GM21529 (cell line): ENCODE data around the gene SLC24A3.

Experiments used
- ATAC-seq: cut with Tn5 transposase; IDR thresholded peaks from one replicate; pipeline ENCODE4 v1.9.1; 2021; ENCODE audit not compliant: unreplicated experiment

The SLC24A3 gene

GRCh38 chr20:19492687-19493336 lies 280.4 kb downstream of the SLC24A3 start:
- no peak for ATAC-seq

GRCh38 chr20:19493794-19494495 lies 281.5 kb downstream of the SLC24A3 start:
- ATAC-seq: no peak

GRCh38 chr20:19495905-19496703 lies 283.7 kb downstream of the SLC24A3 start:
- no peak for ATAC-seq

GRCh38 chr20:19497064-19497463 lies 284.6 kb downstream of the SLC24A3 start:
- ATAC-seq: no peak

GRCh38 chr20:19498756-19499155 lies 286.3 kb downstream of the SLC24A3 start:
- ATAC-seq: no peak

GRCh38 chr20:19501476-19502115 lies 289.2 kb downstream of the SLC24A3 start:
- ATAC-seq: no peak

- no peak for ATAC-seq
Measured at GRCh38 chr20:19502169-19502568, 289.7 kb downstream of the SLC24A3 start.

GRCh38 chr20:19504251-19504650 lies 291.8 kb downstream of the SLC24A3 start:
- no peak for ATAC-seq

GRCh38 chr20:19506021-19506420 lies 293.6 kb downstream of the SLC24A3 start:
- ATAC-seq: no peak

GRCh38 chr20:19508449-19508848 lies 296.0 kb downstream of the SLC24A3 start:
- no peak for ATAC-seq

- ATAC-seq: no peak
Measured at GRCh38 chr20:19510611-19511010, 298.2 kb downstream of the SLC24A3 start.

- ATAC-seq: no peak
Measured at GRCh38 chr20:19511931-19512330, 299.5 kb downstream of the SLC24A3 start.

- ATAC-seq: no peak
Measured at GRCh38 chr20:19512886-19513677, 300.6 kb downstream of the SLC24A3 start.

GRCh38 chr20:19515074-19515473 lies 302.6 kb downstream of the SLC24A3 start:
- no peak for ATAC-seq

GRCh38 chr20:19519466-19519865 lies 307.0 kb downstream of the SLC24A3 start:
- no peak for ATAC-seq

- no peak for ATAC-seq
Measured at GRCh38 chr20:19520261-19520660, 307.8 kb downstream of the SLC24A3 start.

GRCh38 chr20:19522071-19522801 lies 309.8 kb downstream of the SLC24A3 start:
- ATAC-seq: no peak

GRCh38 chr20:19522836-19523590 lies 310.6 kb downstream of the SLC24A3 start:
- ATAC-seq: no peak

GRCh38 chr20:19524691-19525090 lies 312.2 kb downstream of the SLC24A3 start:
- no peak for ATAC-seq
